ENCODE data around the gene PALS2.

PALS2 gene

DNA sequence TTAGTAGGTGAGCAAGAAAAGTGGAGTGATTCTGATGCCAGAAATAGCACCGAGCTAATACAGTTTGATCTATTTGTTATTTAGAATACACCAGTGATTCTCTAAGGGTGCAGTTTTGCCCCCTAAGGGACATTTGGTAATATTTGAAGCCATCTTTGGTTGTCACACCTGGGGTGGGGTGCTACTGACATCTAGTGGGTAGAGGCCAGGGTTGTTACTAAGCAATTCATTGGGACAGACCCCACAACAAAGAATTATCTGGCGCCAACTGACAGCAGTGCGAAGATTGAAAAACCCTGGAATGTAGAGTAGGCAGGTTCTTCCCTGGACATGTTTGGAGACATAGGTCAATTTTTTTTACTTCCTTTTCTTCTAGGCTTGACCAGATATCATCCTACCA is 14.6 kb downstream of the PALS2 start:
- DNase-seq (ENCODE audit: low read depth in 2 of 3, low spot score in 2 of 3) = no peak

DNA sequence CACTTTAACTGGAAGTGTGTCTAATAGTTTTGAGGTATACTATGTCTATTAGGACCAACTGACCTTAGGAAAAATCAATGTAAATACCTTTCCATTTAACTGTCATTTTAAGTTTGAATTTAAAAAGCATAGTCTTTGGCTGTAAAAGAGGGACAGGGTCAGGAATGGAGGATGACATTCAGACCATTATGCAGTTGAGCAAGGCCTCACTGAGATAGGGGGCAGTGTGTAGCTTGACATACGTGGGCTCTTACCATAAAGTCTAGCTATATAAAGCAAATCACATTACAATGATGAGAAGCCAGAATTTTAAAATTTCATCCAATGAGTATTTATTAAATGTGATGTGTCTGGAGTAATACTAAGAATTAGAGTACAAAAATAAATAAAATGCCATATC is 17.9 kb downstream of the PALS2 start:
- DNase-seq (ENCODE audit: low read depth in 2 of 3, low spot score in 2 of 3) = no peak

DNA sequence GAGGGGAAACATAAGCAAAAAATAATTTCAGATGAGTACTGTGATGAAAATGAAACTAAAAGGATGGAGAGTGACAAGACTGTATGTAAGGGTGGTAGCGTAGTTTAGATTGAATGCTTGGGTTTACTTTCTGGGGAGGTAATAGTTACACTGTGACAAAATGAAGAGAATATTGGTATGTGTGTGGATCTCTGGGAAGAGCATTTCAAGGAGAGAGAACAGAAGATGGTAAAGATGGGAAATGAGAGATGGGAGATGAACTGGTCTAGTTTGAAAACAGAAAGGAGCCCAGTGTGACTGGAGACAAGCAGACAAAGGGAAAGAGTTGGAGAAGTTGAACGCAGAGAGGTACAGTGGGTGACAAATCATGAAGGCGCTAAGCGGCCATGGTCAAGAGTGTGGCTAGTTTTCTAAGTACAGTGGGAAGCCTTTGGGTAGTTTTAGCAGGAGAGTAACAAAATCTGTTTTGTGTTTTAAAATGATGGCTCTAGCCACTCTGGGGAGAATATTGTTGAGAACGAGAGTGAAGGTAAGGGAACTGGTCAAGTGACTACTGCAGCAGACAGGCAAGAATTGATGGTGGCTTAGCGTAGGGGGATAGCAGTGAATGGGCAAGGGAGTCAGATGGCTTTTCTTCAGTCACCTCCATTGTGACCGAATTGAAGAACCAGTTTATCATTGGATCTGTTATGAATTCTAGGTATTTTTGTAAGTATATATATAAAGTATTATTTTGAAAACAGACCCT is 22.6 kb downstream of the PALS2 start:
- DNase-seq (ENCODE audit: low read depth in 2 of 3, low spot score in 2 of 3) = no peak

DNA sequence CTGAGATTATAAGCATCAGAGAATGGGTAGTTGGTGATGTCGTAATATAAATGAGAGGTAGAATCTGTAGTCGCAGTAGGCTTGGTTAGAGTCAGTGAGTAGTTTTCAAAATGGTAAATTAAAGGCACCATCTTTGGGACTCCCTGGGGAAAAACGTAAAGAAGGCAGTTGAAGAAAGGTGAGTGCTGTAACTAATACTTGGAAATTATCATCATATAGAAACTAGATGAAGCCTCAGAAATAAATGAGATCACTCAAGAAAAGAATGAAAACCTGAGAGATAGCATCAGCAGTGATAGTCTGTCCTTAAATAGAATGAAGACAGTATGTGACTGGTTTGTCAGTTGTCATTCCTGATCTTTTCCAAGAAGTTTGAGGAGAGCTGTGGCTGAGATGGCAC is 23.8 kb downstream of the PALS2 start:
- no peak for DNase-seq (ENCODE audit: low read depth in 2 of 3, low spot score in 2 of 3)

DNA sequence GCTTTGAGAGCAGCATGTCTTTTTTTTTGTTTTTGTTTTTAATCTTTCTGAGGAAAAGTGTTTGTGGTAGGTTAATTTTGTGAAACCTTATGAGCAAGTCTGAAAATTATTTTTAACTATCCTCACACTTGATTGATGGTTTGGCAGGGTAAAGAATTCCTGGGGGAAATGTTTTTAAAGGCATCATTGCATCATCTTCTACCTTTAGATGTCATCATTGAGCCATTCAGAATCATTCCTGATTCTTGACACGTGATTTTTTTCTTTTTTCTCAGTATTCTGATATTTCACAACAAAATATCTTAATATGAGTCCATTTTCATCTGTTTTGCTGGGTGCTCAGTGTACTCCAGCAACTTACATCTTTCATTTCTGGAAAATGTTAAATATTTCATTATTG is 28.3 kb downstream of the PALS2 start:
- DNase-seq (ENCODE audit: low read depth in 2 of 3, low spot score in 2 of 3) = no peak

DNA sequence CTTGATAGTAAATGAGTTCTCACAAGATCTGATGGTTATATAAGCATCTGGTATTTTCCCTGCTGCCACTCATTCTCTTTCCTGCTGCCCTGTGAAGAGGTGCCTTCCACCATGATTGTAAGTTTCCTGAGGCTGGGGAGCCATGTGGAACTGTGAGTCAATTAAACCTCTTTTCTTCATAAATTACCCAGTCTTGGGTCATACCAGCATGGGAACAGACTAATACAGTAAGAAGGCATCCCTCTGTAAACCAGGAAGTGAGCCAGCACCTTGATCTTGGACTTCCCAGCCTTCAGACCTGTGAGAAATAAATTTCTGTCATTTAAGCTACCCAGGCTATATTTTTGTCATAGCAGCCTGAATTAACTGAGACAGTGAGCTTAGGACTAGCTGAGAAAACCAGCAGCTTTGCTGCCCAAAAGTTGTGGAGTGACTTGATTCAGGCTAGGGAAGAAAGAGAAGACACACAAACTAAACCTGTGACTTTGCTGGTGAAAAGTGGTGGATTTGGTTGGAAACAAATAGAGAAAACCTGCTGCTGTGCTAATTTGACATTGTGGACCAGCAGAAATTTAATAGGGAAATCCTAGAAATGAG is 29.7 kb downstream of the PALS2 start:
- DNase-seq (ENCODE audit: low read depth in 2 of 3, low spot score in 2 of 3) = no peak

DNA sequence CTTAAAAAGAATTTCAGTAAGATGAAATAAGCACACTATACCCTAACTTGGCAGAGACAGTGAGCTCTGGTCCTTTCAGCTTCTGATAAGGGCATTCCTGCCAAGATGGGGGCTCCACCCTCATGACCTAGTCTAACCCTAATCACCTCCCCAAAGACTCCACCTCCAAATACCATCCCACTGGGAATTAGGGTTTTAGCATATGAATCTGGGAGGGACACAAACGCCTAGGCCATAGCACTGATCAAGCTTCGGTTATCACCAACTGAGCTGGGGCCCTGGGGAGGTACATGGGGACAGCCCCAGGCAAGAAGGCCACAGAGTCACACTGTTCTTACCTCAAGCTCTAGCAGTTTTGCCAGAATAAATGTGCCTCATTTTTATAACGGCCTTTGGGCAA is 31.4 kb downstream of the PALS2 start:
- no peak for DNase-seq (ENCODE audit: low read depth in 2 of 3, low spot score in 2 of 3)

DNA sequence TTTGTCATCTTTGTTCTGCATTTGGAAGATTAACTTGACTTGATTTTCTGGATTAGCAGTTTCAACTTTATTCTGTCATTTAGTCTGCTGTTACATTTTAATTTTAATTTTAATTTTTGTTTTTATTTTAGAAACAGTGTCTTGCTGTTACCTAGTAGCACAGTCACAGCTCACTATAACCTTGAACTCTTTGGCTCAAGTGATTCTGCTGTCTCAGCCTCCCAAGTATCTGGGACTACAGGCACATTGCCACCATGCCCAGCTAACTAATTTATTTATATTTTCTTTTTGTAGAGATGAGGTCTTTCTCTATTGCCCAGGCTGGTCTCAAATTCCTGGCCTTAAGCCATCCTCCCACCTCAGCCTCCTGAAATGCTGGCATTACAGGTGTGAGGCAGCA is 35.3 kb downstream of the PALS2 start:
- DNase-seq (ENCODE audit: low read depth in 2 of 3, low spot score in 2 of 3) = no peak

DNA sequence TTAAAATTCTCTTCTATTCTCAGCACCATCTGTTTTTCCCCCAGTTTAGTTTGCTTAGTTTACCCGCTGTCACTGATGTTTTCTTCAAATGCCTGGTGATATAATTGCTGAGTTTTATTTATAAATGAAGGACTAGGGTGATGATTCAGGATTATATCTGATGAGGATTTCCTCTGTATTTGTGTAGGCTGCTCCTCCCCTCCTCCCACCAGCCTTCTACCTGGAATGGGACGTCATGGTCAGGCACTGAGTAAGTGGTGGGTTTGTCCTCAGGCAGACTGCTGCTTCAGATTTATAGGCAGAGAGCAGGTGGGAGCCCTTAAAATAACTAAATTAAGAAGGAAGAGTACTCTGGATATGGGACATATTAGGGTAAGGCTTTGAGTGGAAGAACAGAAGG is 35.8 kb downstream of the PALS2 start:
- DNase-seq (ENCODE audit: low read depth in 2 of 3, low spot score in 2 of 3) = no peak

DNA sequence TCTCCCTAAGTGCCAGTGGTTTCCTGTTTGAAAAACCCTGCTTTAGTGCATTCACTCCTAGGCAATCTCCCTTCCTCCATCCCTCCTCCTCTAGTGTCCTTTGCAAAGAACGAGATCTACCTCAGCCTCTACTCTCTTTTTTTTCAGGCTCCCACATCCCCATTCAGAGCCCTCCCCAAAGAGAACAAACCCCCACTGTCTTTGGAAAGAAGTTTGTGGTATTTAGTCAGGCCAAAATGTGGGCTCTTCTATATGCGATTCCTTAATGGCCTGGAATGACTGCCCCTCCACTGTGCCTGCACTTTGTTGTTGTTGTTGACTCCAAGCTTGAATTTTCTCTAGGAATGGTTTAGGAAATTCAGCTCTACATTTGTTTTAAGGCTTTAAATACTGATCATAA is 36.3 kb downstream of the PALS2 start:
- no peak for DNase-seq (ENCODE audit: low read depth in 2 of 3, low spot score in 2 of 3)

DNA sequence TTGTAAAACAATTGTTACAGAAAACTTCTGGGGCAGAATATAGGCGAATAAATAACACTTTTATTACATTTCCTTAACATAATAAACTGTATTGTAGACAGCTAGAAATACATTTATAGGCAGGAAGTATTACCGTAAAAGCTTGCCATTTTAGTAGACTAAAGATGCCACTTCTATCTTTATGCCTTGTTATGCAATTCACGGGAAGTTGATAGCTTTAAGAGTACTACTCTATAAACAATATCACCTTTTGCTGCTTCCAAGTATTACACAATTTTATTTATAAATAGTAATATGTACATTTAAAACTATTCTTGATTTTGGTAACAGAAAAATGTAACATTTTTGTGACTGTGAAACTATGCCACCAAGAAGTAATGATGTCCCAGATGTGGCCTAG is 37.9 kb downstream of the PALS2 start:
- no peak for DNase-seq (ENCODE audit: low read depth in 2 of 3, low spot score in 2 of 3)

DNA sequence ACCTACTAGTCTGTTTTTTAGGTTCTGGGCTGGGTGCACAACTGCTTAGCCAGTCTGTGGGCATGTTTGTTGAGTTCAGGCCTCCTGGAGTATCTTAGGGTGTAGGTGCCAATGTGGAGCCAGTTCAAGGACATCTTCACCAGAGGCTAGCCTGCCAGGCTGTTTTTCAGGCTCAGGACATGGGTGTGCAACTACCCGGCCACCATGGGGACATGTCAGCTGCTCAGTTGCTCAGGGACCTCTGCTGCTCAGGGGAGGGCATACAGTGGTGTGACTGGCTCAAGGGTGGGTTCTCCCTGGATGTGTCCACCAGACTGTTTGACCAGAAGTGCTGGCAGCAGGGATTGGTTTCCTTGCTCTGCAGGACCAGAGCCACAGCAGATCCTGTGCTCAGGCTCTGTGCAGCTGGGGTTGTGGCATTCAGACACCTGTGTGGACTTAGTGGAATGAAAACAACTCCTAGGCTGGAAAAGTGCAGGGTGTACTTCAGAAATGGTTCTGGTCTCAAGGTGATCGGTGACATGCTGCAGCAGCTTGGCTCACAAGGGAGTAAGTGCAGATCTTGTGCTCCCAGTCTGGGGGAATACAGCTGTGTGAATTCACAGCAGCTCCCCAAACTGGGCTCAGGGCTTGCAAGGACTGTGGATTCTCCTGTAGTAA is 44.8 kb downstream of the PALS2 start:
- DNase-seq (ENCODE audit: low read depth in 2 of 3, low spot score in 2 of 3) = no peak

DNA sequence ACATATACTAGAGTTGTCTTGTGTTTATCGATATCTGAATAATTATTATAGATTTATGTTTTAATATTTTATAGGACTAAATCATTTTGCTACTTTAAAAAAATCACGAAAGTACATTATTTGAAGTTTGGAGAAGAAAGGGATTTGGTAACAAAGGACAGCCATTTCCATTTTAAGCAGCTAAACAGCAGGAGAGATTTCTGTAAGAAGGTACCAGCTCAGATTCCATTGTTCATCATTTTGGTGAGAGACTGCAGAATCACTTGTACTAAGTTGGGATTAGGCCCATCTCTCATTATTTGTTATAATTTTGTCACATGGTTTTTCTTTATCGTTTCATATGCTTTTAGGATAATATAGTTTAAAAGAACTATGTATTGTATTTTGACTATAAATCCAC is 46.7 kb downstream of the PALS2 start:
- DNase-seq (ENCODE audit: low read depth in 2 of 3, low spot score in 2 of 3) = no peak

DNA sequence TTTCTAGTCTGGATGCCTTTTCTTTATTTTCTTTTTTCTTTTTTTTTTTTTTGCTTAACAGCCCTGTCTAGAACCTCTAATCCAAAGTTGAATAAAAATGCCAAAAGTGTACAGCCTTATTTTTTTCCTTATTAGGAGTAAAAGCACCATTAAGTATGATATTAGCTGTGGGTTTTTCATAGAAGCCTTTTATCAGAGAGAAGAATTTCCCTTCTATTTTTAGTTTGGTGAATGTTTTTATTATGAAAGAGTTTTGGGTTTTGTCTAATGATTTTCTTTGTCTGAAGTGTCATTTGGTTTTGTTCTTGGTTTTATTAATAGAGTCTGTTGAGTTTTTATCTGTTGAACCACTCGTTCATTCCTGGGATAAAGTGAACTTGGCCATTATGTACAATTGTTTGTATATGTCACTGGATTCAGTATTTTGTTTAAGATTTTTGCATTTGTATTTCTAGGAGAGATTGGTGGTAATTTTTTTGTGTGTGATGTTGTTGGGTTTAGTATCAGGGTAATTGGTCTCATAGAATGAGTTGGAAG is 49.5 kb downstream of the PALS2 start:
- DNase-seq (ENCODE audit: low read depth in 2 of 3, low spot score in 2 of 3) = no peak

Measured in activated CD8-positive, alpha-beta memory T cell treated with anti-CD3 and anti-CD28 coated beads for 48 hours (primary cell).